Liver (tissue), 9 donors: ENCODE measurements around the gene ZNF138. TPM values are rescaled to one million over a fixed set of nuclear protein-coding genes. Genes with fewer than 3 reads are reported as not detected.
A peak's percentile ranks its signal among the peaks of the same experiment; 100 is the strongest.

Experiments used
- DNase-seq: peaks from one replicate; pipeline ENCODE4 v3.0.0-alpha.2; 2017; ENCODE audit warnings: low spot score
- H3K27ac ChIP-seq, 2 donors: one replicate each; pipeline ENCODE4 v1.7.0; 2013; ENCODE audit warnings: inconsistent platforms in 2 of 2, low read length in 2 of 2, control low read depth in 1 of 2, low read depth in 1 of 2, mild to moderate bottlenecking in 1 of 2
- H3K27me3 ChIP-seq, 4 donors: one replicate each; pipeline versions ENCODE4 v1.6.1 to v1.7.0; 2013; ENCODE audit warnings: low read length in 3 of 4, inconsistent platforms in 1 of 4, mild to moderate bottlenecking in 1 of 4, moderate library complexity in 1 of 4; ENCODE audit not compliant: control insufficient read depth in 4 of 4, insufficient read depth in 4 of 4
- H3K36me3 ChIP-seq, 4 donors: one replicate each; pipeline versions ENCODE4 v1.6.1 to v1.7.0; 2013; ENCODE audit warnings: low read length in 3 of 4, mild to moderate bottlenecking in 3 of 4, low read depth in 1 of 4, moderate library complexity in 1 of 4; ENCODE audit not compliant: control insufficient read depth in 4 of 4, insufficient read depth in 3 of 4
- H3K4me1 ChIP-seq, 4 donors: one replicate each; pipeline versions ENCODE4 v1.6.1 to v1.7.0; 2013; ENCODE audit warnings: low read length in 3 of 4, mild to moderate bottlenecking in 3 of 4, moderate library complexity in 1 of 4; ENCODE audit not compliant: control insufficient read depth in 4 of 4, insufficient read depth in 4 of 4
- H3K4me3 ChIP-seq, 3 donors: one replicate each; pipeline versions ENCODE4 v1.6.1 to v1.7.0; 2013; ENCODE audit warnings: low read length in 3 of 3, control low read depth in 1 of 3, low read depth in 1 of 3, mild to moderate bottlenecking in 1 of 3
- H3K9ac ChIP-seq, 2 donors: one replicate each; pipeline ENCODE4 v1.7.0; 2013; ENCODE audit warnings: low read length in 2 of 2, mild to moderate bottlenecking in 2 of 2, moderate library complexity in 2 of 2, control low read depth in 1 of 2, low read depth in 1 of 2
- H3K9me3 ChIP-seq, 4 donors: one replicate each; pipeline versions ENCODE4 v1.6.1 to v1.7.0; 2013; ENCODE audit warnings: low read length in 3 of 4; ENCODE audit not compliant: control insufficient read depth in 4 of 4
- FOXA1 ChIP-seq: IDR thresholded peaks from 2 replicates; pipeline ENCODE4 v1.6.1; 2016; ENCODE audit warnings: antibody characterized with exemption
- FOXA2 ChIP-seq: IDR thresholded peaks from 2 replicates; pipeline ENCODE4 v1.6.1; 2016; ENCODE audit warnings: antibody characterized with exemption
- HNF4A ChIP-seq, 2 donors: conservative IDR thresholded peaks; 2 replicates each; pipeline ENCODE4 v1.6.1; 2016; ENCODE audit warnings: antibody characterized with exemption in 2 of 2, mild to moderate bottlenecking in 2 of 2
- JUND ChIP-seq, 2 donors: IDR thresholded peaks; 2 replicates each; pipeline ENCODE4 v1.6.1; 2016; ENCODE audit warnings: antibody characterized with exemption in 2 of 2
- NR2F2 ChIP-seq: IDR thresholded peaks from 2 replicates; pipeline ENCODE4 v1.6.1; 2016; ENCODE audit warnings: antibody characterized with exemption
- RXRA ChIP-seq, 2 donors: IDR thresholded peaks; 2 replicates each; pipeline ENCODE4 v1.6.1; 2017 to 2018; ENCODE audit warnings: antibody characterized with exemption in 2 of 2, mild to moderate bottlenecking in 1 of 2
- SP1 ChIP-seq: IDR thresholded peaks from 2 replicates; pipeline ENCODE4 v1.6.1; 2018; ENCODE audit warnings: antibody characterized with exemption, mild to moderate bottlenecking
- YY1 ChIP-seq: IDR thresholded peaks from 2 replicates; pipeline ENCODE4 v1.6.1; 2016; ENCODE audit warnings: antibody characterized with exemption, mild to moderate bottlenecking
- WGBS: extraction: QIAGEN DNeasy Blood & Tissue Kit; methylation state at CpG from one replicate; pipeline ENCODE4 v1.1.7; 2013; 5-methylcytosine and 5-hydroxymethylcytosine counted together
- polyA plus RNA-seq, 2 donors: library from polyadenylated mRNA; stranded (reverse) in 1 of 2; unstranded in 1 of 2; fragments of 200-250 nt in 1 of 2; fragments of >200 nt in 1 of 2; fragmentation: Nextera tagmentation in 1 of 2; extraction: Ambion mirVana in 1 of 2; gene quantifications; one replicate each; pipeline versions ENCODE4 v1.2.1 to v1.2.3, GENCODE V29; 2013 to 2015
- total RNA-seq, 2 donors: library from RNA; depleted of rRNA; stranded (reverse); fragments of >200 nt; gene quantifications; one replicate each; pipeline ENCODE4 v1.2.3, GENCODE V29; 2014
- TF ChIP-seq, protein P1 (sequence below): IDR thresholded peaks from 2 replicates; pipeline ENCODE4 v1.6.1; 2016; ENCODE audit warnings: antibody characterized with exemption
- TF ChIP-seq, protein P2 (sequence below): IDR thresholded peaks from 2 replicates; pipeline ENCODE4 v1.6.1; 2016; ENCODE audit warnings: antibody characterized with exemption
- TF ChIP-seq, protein P3 (sequence below): IDR thresholded peaks from 2 replicates; pipeline ENCODE4 v1.6.1; 2016; ENCODE audit warnings: antibody characterized with exemption
- TF ChIP-seq, protein P4 (sequence below): IDR thresholded peaks from 2 replicates; pipeline ENCODE4 v1.6.1; 2016; ENCODE audit warnings: antibody characterized with exemption, mild to moderate bottlenecking
- TF ChIP-seq, protein P5 (sequence below): fragments of 150-350 bp; IDR thresholded peaks from 2 replicates; pipeline ENCODE4 v1.5.1; 2017; ENCODE audit warnings: improper control_type of control experiment, low read depth, low read length; ENCODE audit not compliant: missing input control
- donor health status: healthy.
- donor health status: healthy.
- donor health status: healthy.
- donor health status: healthy.
- donor health status: healthy.

The ZNF138 gene
- total and polyA plus RNA-seq, 4 donors, result 1.4 to 4.5 (median 3.7) TPM

DNA sequence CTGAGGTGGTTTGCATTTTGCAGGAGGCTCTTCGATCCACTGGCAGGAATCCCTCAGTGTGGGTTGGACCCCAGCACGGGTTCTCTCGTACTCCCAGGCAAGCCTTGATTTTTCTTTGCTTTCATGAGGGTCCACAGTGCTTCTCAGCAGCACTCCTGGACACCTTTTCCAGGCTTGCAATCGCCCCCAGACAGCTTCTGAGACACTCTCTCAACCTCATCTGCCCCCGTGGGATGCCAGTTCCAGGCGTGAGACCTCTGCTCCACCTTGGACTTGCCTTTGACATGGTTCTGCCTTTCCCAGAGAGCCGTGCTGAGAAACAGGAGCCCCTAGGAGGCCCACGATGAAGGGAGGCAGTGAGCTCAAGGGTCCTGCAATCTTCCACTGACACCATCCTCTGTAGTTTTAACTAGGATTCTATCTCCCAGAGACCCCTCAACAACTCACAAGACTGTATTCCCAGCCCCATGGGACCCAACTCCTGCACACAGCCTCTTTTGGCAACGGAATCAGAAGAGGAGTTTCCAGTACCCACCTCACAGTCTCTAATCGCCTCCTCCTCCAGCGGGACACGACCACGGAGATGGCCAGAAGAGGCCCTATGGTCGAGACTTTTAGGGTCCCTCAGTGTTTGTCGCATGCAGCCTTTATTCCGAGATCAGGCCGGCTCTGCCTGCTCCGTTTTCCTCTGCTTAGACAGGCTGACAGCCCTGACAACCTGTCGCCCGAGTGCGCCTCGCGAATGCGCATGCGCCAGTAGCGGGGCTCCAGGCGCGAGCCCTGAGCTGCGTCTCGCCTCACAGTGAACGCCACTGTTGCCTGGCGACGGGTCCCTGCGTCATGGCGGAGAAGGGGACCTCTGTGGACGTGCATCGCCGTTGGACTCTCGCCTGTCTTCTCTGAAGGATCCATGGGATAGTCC is 82.8 kb downstream of the ZNF138 start:
- WGBS, result 23% methylated on average over 39 of the region's 39 CpGs
- H3K4me3 ChIP-seq, result peak overlapping the region in 1 of 3 donors; percentile 14
- TF ChIP-seq HNF4A (conservative IDR thresholded peaks at IDR 0.05), result no peak
- no peak for TF ChIP-seq SP1
- TF ChIP-seq, protein P1, sequence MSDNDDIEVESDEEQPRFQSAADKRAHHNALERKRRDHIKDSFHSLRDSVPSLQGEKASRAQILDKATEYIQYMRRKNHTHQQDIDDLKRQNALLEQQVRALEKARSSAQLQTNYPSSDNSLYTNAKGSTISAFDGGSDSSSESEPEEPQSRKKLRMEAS, result no peak
- TF ChIP-seq, protein P2, sequence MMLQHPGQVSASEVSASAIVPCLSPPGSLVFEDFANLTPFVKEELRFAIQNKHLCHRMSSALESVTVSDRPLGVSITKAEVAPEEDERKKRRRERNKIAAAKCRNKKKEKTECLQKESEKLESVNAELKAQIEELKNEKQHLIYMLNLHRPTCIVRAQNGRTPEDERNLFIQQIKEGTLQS, result no peak
- no peak for TF ChIP-seq NR2F2
- TF ChIP-seq RXRA (IDR thresholded peaks at IDR 0.05), result no peak
- no peak for TF ChIP-seq FOXA2
- TF ChIP-seq, protein P3, sequence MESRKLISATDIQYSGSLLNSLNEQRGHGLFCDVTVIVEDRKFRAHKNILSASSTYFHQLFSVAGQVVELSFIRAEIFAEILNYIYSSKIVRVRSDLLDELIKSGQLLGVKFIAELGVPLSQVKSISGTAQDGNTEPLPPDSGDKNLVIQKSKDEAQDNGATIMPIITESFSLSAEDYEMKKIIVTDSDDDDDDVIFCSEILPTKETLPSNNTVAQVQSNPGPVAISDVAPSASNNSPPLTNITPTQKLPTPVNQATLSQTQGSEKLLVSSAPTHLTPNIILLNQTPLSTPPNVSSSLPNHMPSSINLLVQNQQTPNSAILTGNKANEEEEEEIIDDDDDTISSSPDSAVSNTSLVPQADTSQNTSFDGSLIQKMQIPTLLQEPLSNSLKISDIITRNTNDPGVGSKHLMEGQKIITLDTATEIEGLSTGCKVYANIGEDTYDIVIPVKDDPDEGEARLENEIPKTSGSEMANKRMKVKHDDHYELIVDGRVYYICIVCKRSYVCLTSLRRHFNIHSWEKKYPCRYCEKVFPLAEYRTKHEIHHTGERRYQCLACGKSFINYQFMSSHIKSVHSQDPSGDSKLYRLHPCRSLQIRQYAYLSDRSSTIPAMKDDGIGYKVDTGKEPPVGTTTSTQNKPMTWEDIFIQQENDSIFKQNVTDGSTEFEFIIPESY, result no peak
- TF ChIP-seq YY1, result no peak
- no peak for TF ChIP-seq JUND (IDR thresholded peaks at IDR 0.05)
- TF ChIP-seq, protein P4, sequence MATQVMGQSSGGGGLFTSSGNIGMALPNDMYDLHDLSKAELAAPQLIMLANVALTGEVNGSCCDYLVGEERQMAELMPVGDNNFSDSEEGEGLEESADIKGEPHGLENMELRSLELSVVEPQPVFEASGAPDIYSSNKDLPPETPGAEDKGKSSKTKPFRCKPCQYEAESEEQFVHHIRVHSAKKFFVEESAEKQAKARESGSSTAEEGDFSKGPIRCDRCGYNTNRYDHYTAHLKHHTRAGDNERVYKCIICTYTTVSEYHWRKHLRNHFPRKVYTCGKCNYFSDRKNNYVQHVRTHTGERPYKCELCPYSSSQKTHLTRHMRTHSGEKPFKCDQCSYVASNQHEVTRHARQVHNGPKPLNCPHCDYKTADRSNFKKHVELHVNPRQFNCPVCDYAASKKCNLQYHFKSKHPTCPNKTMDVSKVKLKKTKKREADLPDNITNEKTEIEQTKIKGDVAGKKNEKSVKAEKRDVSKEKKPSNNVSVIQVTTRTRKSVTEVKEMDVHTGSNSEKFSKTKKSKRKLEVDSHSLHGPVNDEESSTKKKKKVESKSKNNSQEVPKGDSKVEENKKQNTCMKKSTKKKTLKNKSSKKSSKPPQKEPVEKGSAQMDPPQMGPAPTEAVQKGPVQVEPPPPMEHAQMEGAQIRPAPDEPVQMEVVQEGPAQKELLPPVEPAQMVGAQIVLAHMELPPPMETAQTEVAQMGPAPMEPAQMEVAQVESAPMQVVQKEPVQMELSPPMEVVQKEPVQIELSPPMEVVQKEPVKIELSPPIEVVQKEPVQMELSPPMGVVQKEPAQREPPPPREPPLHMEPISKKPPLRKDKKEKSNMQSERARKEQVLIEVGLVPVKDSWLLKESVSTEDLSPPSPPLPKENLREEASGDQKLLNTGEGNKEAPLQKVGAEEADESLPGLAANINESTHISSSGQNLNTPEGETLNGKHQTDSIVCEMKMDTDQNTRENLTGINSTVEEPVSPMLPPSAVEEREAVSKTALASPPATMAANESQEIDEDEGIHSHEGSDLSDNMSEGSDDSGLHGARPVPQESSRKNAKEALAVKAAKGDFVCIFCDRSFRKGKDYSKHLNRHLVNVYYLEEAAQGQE, result no peak
- TF ChIP-seq FOXA1, result no peak
- TF ChIP-seq, protein P5, sequence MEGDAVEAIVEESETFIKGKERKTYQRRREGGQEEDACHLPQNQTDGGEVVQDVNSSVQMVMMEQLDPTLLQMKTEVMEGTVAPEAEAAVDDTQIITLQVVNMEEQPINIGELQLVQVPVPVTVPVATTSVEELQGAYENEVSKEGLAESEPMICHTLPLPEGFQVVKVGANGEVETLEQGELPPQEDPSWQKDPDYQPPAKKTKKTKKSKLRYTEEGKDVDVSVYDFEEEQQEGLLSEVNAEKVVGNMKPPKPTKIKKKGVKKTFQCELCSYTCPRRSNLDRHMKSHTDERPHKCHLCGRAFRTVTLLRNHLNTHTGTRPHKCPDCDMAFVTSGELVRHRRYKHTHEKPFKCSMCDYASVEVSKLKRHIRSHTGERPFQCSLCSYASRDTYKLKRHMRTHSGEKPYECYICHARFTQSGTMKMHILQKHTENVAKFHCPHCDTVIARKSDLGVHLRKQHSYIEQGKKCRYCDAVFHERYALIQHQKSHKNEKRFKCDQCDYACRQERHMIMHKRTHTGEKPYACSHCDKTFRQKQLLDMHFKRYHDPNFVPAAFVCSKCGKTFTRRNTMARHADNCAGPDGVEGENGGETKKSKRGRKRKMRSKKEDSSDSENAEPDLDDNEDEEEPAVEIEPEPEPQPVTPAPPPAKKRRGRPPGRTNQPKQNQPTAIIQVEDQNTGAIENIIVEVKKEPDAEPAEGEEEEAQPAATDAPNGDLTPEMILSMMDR, result no peak

More for the DNA sequence above, 82.8 kb downstream of the ZNF138 start:
- Histone ChIP-seq H3K27me3 (peaks cover 0 to 2% (median 0%) of the 10 kb centered on the region in 4 donors), H3K9me3 (peaks cover 3 to 16% (median 7%) of the 10 kb centered on the region in 4 donors), H3K4me1 (no peaks in the 10 kb centered on the region), H3K27ac (no peak overlapping the region), H3K36me3 (no peaks in the 10 kb centered on the region), H3K9ac (no peak overlapping the region)
- DNase-seq, result peak; percentile 56
